ENCODE measurements around the gene PRIMPOL. TPM values are rescaled to one million over a fixed set of nuclear protein-coding genes. Genes with fewer than 3 reads are reported as not detected.

Gene PRIMPOL
- total RNA-seq, 1 donor from 2014 or later, result 12.3 TPM

- H3K36me3 Mint-ChIP-seq (ENCODE audit: low read depth, unreplicated experiment), result no peaks in the 10 kb centered on the region
- H3K27me3 Mint-ChIP-seq (ENCODE audit: unreplicated experiment), result no peaks in the 10 kb centered on the region
- no peak overlapping the region for H3K27ac Mint-ChIP-seq (ENCODE audit: unreplicated experiment)
Observed at GRCh38 chr4:184697956-184698355, 48.4 kb downstream of the PRIMPOL start.

GRCh38 chr4:184699941-184700340 lies 50.4 kb downstream of the PRIMPOL start:
- no peak overlapping the region for H3K4me3 Mint-ChIP-seq (ENCODE audit: unreplicated experiment)
- no peaks in the 10 kb centered on the region for H3K36me3 Mint-ChIP-seq (ENCODE audit: low read depth, unreplicated experiment)
- no peaks in the 10 kb centered on the region for H3K4me1 Mint-ChIP-seq (ENCODE audit: unreplicated experiment)
- no peaks in the 10 kb centered on the region for H3K27me3 Mint-ChIP-seq (ENCODE audit: unreplicated experiment)
- no peaks in the 10 kb centered on the region for H3K9me3 Mint-ChIP-seq (ENCODE audit: unreplicated experiment)
- TF ChIP-seq CTCF (IDR thresholded peaks at IDR 0.05; ENCODE audit: unreplicated experiment), result no peak
- no peak overlapping the region for H3K27ac Mint-ChIP-seq (ENCODE audit: unreplicated experiment)
- no peak for DNase-seq (ENCODE audit: low spot score)

More at GRCh38 chr4:184697956-184698355, 48.4 kb downstream of the PRIMPOL start:
- TF ChIP-seq CTCF (IDR thresholded peaks at IDR 0.05; ENCODE audit: unreplicated experiment), result no peak
- H3K4me3 Mint-ChIP-seq (ENCODE audit: unreplicated experiment), result no peak overlapping the region
- H3K9me3 Mint-ChIP-seq (ENCODE audit: unreplicated experiment), result no peaks in the 10 kb centered on the region
- no peaks in the 10 kb centered on the region for H3K4me1 Mint-ChIP-seq (ENCODE audit: unreplicated experiment)
- no peak for DNase-seq (ENCODE audit: low spot score)

- Mint-ChIP-seq H3K4me3 (ENCODE audit: unreplicated experiment) (no peak overlapping the region), H3K27me3 (ENCODE audit: unreplicated experiment) (no peaks in the 10 kb centered on the region), H3K9me3 (ENCODE audit: unreplicated experiment) (no peaks in the 10 kb centered on the region), H3K4me1 (ENCODE audit: unreplicated experiment) (no peaks in the 10 kb centered on the region), H3K27ac (ENCODE audit: unreplicated experiment) (no peak overlapping the region), H3K36me3 (ENCODE audit: low read depth, unreplicated experiment) (no peaks in the 10 kb centered on the region)
- no peak for TF ChIP-seq CTCF (IDR thresholded peaks at IDR 0.05; ENCODE audit: unreplicated experiment)
- no peak for DNase-seq (ENCODE audit: low spot score)
Observed at GRCh38 chr4:184702114-184702513, 52.6 kb downstream of the PRIMPOL start.

- H3K9me3 Mint-ChIP-seq (ENCODE audit: unreplicated experiment), result no peaks in the 10 kb centered on the region
- no peaks in the 10 kb centered on the region for H3K27me3 Mint-ChIP-seq (ENCODE audit: unreplicated experiment)
- H3K36me3 Mint-ChIP-seq (ENCODE audit: low read depth, unreplicated experiment), result no peaks in the 10 kb centered on the region
- TF ChIP-seq CTCF (IDR thresholded peaks at IDR 0.05; ENCODE audit: unreplicated experiment), result no peak
- DNase-seq (ENCODE audit: low spot score), result no peak
- no peaks in the 10 kb centered on the region for H3K4me1 Mint-ChIP-seq (ENCODE audit: unreplicated experiment)
- H3K4me3 Mint-ChIP-seq (ENCODE audit: unreplicated experiment), result no peak overlapping the region
- no peak overlapping the region for H3K27ac Mint-ChIP-seq (ENCODE audit: unreplicated experiment)
Observed at GRCh38 chr4:184705692-184706091, 56.2 kb downstream of the PRIMPOL start.

- Mint-ChIP-seq H3K4me1 (ENCODE audit: unreplicated experiment) (no peaks in the 10 kb centered on the region), H3K4me3 (ENCODE audit: unreplicated experiment) (no peak overlapping the region), H3K36me3 (ENCODE audit: low read depth, unreplicated experiment) (no peaks in the 10 kb centered on the region), H3K27me3 (ENCODE audit: unreplicated experiment) (no peaks in the 10 kb centered on the region), H3K27ac (ENCODE audit: unreplicated experiment) (no peak overlapping the region), H3K9me3 (ENCODE audit: unreplicated experiment) (no peaks in the 10 kb centered on the region)
- no peak for TF ChIP-seq CTCF (IDR thresholded peaks at IDR 0.05; ENCODE audit: unreplicated experiment)
- no peak for DNase-seq (ENCODE audit: low spot score)
Observed at GRCh38 chr4:184706453-184706852, 56.9 kb downstream of the PRIMPOL start.

Data from endothelial cell (in vitro differentiated cells).